ENCODE results near the gene DCP2. TPM values are rescaled to one million over a fixed set of nuclear protein-coding genes. Genes with fewer than 3 reads are reported as not detected.

Gene DCP2
- total and polyA plus RNA-seq, 3 donors from 2014 or later, result 19.8 to 36.8 (median 32.4) TPM

- no peak for DNase-seq
- Histone ChIP-seq H3K4me1 (peaks cover 8% of the 10 kb centered on the region), H3K27me3 (no peaks in the 10 kb centered on the region), H3K36me3 (ENCODE audit: low read depth, missing control alignments) (no peaks in the 10 kb centered on the region), H3K27ac (no peak overlapping the region), H3K9me3 (no peaks in the 10 kb centered on the region), H3K4me3 (no peak overlapping the region)
- WGBS, 2 donors, result 83 to 84% methylated on average over 4 of the region's 4 CpGs
- TF ChIP-seq CTCF (IDR thresholded peaks at IDR 0.05) (no peak), POLR2A (IDR thresholded peaks at IDR 0.05) (no peak)
- intact Hi-C loops (cut with DNase I; ENCODE audit: low total_unique reads), result no loop called here
Observed at GRCh38 chr5:112996830-112997374, 20.3 kb downstream of the DCP2 start.

GRCh38 chr5:112998296-112998695, 21.7 kb downstream of the DCP2 start:
- no peaks in the 10 kb centered on the region for H3K27me3 ChIP-seq
- intact Hi-C loops (cut with DNase I; ENCODE audit: low total_unique reads), result no loop called here
- H3K4me1 ChIP-seq, result peaks cover 8% of the 10 kb centered on the region
- no peak overlapping the region for H3K4me3 ChIP-seq
- H3K36me3 ChIP-seq (ENCODE audit: low read depth, missing control alignments), result no peaks in the 10 kb centered on the region
- TF ChIP-seq CTCF (IDR thresholded peaks at IDR 0.05) (no peak), POLR2A (IDR thresholded peaks at IDR 0.05) (no peak)
- H3K9me3 ChIP-seq, result no peaks in the 10 kb centered on the region
- no peak for DNase-seq
- H3K27ac ChIP-seq, result no peak overlapping the region
- WGBS, 2 donors, result 71 to 82% methylated on average over 4 of the region's 4 CpGs

GRCh38 chr5:113000466-113000865, 23.9 kb downstream of the DCP2 start:
- Histone ChIP-seq H3K27me3 (no peaks in the 10 kb centered on the region), H3K36me3 (ENCODE audit: low read depth, missing control alignments) (no peaks in the 10 kb centered on the region), H3K27ac (no peak overlapping the region), H3K4me1 (peaks cover 8% of the 10 kb centered on the region), H3K4me3 (no peak overlapping the region), H3K9me3 (no peaks in the 10 kb centered on the region)
- no peak for DNase-seq
- WGBS, 2 donors, result 89 to 94% methylated on average over 2 of the region's 2 CpGs
- TF ChIP-seq CTCF (IDR thresholded peaks at IDR 0.05), result no peak
- no peak for TF ChIP-seq POLR2A (IDR thresholded peaks at IDR 0.05)
- intact Hi-C loops (cut with DNase I; ENCODE audit: low total_unique reads), result no loop called here

- Histone ChIP-seq H3K9me3 (no peaks in the 10 kb centered on the region), H3K27me3 (no peaks in the 10 kb centered on the region), H3K27ac (no peak overlapping the region), H3K36me3 (ENCODE audit: low read depth, missing control alignments) (no peaks in the 10 kb centered on the region), H3K4me1 (peaks cover 4% of the 10 kb centered on the region), H3K4me3 (no peak overlapping the region)
- no peak for DNase-seq
- intact Hi-C loops (cut with DNase I; ENCODE audit: low total_unique reads), result no loop called here
- TF ChIP-seq POLR2A (IDR thresholded peaks at IDR 0.05), result no peak
- no peak for TF ChIP-seq CTCF (IDR thresholded peaks at IDR 0.05)
- 90 to 91% methylated on average over 5 of the region's 5 CpGs for WGBS, 2 donors
Observed at GRCh38 chr5:113002423-113002822, 25.8 kb downstream of the DCP2 start.

GRCh38 chr5:113003763-113004162, 27.2 kb downstream of the DCP2 start:
- intact Hi-C loops (cut with DNase I; ENCODE audit: low total_unique reads), result no loop called here
- H3K36me3 ChIP-seq (ENCODE audit: low read depth, missing control alignments), result no peaks in the 10 kb centered on the region
- no peak for TF ChIP-seq POLR2A (IDR thresholded peaks at IDR 0.05)
- no peak for TF ChIP-seq CTCF (IDR thresholded peaks at IDR 0.05)
- 83 to 89% methylated on average over 3 of the region's 3 CpGs for WGBS, 2 donors
- H3K27ac ChIP-seq, result no peak overlapping the region
- H3K4me3 ChIP-seq, result no peak overlapping the region
- H3K27me3 ChIP-seq, result no peaks in the 10 kb centered on the region
- H3K4me1 ChIP-seq, result peaks cover 2% of the 10 kb centered on the region
- DNase-seq, result no peak
- no peaks in the 10 kb centered on the region for H3K9me3 ChIP-seq
